ENCODE data around the gene D2HGDH. TPM values are rescaled to one million over a fixed set of nuclear protein-coding genes. Genes with fewer than 3 reads are reported as not detected.
A peak's percentile ranks its signal among the peaks of the same experiment; 100 is the strongest.

D2HGDH gene
- total and polyA plus RNA-seq, 2 of the 13 experiments (the other 11 are each of a cell fraction or from before 2014, with no cell fraction given), result 19.2 to 20.3 TPM

- TF ChIP-seq HNF1A (IDR thresholded peaks at IDR 0.05; ENCODE audit: low read depth) (no peak), HNF1A (CRISPR knock-in tag; IDR thresholded peaks at IDR 0.05; ENCODE audit: borderline replicate concordance) (no peak), POLR2A (IDR thresholded peaks at IDR 0.05; ENCODE audit: insufficient read depth in 1 of 2, low read depth in 2 of 2, low read length in 2 of 2) (peak in 1 of 2 experiments; percentile 11; a peak in 1 of 4 replicates), RBM22 (optimal IDR thresholded peaks at IDR 0.05; ENCODE audit: low read length) (peak; percentile 23), THAP7 (CRISPR knock-in tag; IDR thresholded peaks at IDR 0.05) (no peak), MAFK (conservative IDR thresholded peaks at IDR 0.05 in 1 of 2, IDR thresholded peaks at IDR 0.05 in 1 of 2; ENCODE audit: low read length in 2 of 2) (no peak), ZNF513 (CRISPR knock-in tag; conservative IDR thresholded peaks at IDR 0.05) (no peak), RNF219 (CRISPR knock-in tag; IDR thresholded peaks at IDR 0.05) (no peak), FIP1L1 (IDR thresholded peaks at IDR 0.05; ENCODE audit: borderline replicate concordance, insufficient read depth, low read depth, low read length) (no peak), NFE2L2 (IDR thresholded peaks at IDR 0.05; ENCODE audit: low read length) (no peak), ZNF44 (CRISPR knock-in tag; IDR thresholded peaks at IDR 0.05) (no peak)
Observed at GRCh38 chr2:241811952-241812729, 77.7 kb downstream of the D2HGDH start (continued).

Data from HepG2 (cell line).